ENCODE measurements around the gene ATG13. TPM values are rescaled to one million over a fixed set of nuclear protein-coding genes. Genes with fewer than 3 reads are reported as not detected.
A peak's percentile ranks its signal among the peaks of the same experiment; 100 is the strongest.
"Not testable (repeated sequence)": the region's sequence is repeated elsewhere in the genome, so short reads cannot be mapped to it uniquely, and the experiment has no call there.

The ATG13 gene
- total and polyA plus RNA-seq, 9 donors: 37.2 to 119 (median 54.5) TPM

DNA sequence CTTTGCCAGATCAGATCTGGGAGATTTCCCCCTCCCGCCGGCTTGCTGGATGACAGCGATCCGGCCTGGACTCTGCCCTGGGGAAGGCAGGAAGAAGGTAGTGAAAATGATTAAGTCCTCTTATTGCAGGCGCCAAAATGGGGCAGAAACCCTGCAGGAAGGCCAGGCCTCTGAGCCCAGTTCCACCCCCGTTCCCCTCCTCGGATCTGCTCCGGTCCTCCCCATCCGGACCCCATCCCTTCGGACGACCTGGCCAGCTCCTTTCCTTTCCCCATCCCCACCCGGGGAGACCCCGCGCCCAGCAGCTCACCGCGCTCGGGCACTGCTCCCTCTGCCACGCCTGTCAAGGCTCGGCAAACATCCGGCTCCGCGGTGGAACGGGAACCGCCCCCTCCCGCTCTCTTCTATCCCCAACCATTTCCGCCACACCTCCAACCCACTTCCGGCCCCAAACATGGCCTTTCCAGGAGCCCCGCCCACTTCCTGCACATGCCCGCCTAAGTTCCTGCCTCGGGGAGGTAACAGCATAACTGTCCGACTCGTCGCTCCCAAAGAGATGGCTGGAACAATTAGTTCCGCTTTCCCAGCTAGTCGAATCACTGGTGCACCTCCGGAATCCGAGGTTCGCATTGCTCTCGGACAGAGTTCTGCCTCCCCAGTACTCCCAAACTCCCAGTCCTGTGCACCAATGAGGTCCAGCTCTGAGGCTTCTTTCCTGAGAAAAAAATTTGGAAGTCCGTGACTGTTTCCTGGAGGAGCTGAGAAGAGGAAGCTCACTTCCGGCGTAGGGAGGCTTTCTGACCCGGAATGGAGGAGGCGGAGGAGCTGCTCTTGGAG, 83.1 kb downstream of the ATG13 start, which contains the start of the genes ARHGAP1 and ZNF408:
Gene ARHGAP1, minus strand, starts transcription at position 379 of the 837 bp plus-strand sequence. CDS start 4,512 bp downstream, outside the sequence.
Gene ZNF408, plus strand, starts transcription at position 791 of the 837 bp plus-strand sequence. Its CDS starts 17 bp downstream, at position 808.
- TF ChIP-seq, protein P1, sequence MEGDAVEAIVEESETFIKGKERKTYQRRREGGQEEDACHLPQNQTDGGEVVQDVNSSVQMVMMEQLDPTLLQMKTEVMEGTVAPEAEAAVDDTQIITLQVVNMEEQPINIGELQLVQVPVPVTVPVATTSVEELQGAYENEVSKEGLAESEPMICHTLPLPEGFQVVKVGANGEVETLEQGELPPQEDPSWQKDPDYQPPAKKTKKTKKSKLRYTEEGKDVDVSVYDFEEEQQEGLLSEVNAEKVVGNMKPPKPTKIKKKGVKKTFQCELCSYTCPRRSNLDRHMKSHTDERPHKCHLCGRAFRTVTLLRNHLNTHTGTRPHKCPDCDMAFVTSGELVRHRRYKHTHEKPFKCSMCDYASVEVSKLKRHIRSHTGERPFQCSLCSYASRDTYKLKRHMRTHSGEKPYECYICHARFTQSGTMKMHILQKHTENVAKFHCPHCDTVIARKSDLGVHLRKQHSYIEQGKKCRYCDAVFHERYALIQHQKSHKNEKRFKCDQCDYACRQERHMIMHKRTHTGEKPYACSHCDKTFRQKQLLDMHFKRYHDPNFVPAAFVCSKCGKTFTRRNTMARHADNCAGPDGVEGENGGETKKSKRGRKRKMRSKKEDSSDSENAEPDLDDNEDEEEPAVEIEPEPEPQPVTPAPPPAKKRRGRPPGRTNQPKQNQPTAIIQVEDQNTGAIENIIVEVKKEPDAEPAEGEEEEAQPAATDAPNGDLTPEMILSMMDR (IDR thresholded peaks at IDR 0.05): no peak
- peak; percentile 41 for TF ChIP-seq POLR2A (IDR thresholded peaks at IDR 0.05)
- Histone ChIP-seq H3K4me3 (peak within 1 kb of the TSS; percentile 92), H3K36me3 (no peaks in the 10 kb centered on the region), H3K27ac (peak within 1 kb of the TSS; percentile 61 to 80), H3K27me3 (no peaks in the 10 kb centered on the region), H3K9me3 (no peaks in the 10 kb centered on the region), H3K4me1 (ENCODE audit: insufficient read depth) (peaks cover 22% of the 10 kb centered on the region)
- intact Hi-C loops (cut with DNase I): no loop called here
- DNase-seq: peak; percentile 98 to 99 (median 99)
- WGBS, 3 donors: 0 to 1% (median 0%) methylated on average over 44 of the region's 44 CpGs

DNA sequence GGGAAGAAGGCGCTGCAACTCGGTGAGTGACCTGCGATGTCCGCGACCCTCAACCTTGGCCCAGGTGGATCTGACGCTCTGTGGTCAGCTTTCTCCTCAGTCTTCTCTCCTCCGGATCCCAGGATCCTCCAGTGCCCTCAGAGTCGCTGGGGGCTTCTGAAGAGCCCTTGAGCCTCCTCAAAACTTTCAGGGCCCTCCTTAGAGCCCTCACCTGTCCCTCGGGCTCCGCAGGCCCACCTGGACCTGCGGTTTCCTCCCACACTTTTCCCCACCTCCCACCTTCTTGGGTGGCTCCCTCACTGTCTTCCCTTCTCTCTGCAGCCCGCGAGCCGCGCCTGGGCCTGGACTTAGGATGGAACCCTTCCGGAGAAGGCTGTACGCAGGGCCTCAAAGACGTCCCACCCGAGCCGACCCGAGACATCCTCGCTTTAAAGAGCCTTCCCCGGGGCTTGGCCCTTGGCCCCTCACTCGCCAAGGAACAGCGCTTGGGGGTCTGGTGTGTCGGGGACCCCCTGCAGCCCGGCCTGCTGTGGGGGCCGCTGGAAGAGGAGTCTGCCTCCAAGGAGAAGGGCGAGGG, 83.8 kb downstream of the ATG13 start:
- 0 to 1% (median 1%) methylated on average over 28 to 29 of the region's 29 CpGs for WGBS, 3 donors
- Histone ChIP-seq H3K27ac (peak overlapping the region; percentile 61 to 80), H3K4me3 (peak overlapping the region; percentile 92), H3K4me1 (ENCODE audit: insufficient read depth) (peaks cover 18% of the 10 kb centered on the region), H3K27me3 (no peaks in the 10 kb centered on the region), H3K36me3 (no peaks in the 10 kb centered on the region), H3K9me3 (no peaks in the 10 kb centered on the region)
- peak in 1 of 5 donors; percentile 48 for DNase-seq
- no peak for TF ChIP-seq POLR2A (IDR thresholded peaks at IDR 0.05)
- TF ChIP-seq, protein P1 (IDR thresholded peaks at IDR 0.05): no peak
- TF ChIP-seq EP300 (IDR thresholded peaks at IDR 0.05): no peak
- intact Hi-C loops (cut with DNase I): no loop called here

DNA sequence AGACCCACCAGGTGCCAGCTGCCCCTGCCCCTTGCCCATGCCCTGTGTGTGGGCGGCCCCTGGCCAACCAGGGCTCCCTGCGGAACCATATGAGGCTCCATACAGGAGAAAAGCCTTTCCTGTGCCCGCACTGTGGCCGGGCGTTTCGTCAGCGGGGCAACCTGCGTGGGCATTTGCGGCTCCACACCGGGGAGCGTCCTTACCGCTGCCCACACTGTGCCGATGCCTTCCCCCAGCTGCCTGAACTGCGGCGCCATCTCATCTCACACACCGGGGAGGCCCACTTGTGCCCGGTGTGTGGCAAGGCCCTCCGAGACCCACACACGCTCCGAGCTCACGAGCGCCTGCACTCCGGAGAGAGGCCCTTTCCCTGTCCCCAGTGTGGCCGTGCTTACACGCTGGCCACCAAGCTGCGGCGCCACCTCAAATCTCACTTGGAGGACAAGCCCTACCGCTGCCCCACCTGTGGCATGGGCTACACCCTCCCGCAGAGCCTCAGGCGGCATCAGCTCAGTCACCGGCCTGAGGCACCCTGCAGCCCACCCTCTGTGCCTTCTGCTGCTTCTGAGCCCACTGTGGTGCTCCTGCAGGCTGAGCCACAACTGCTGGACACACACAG, 87.8 kb downstream of the ATG13 start:
- intact Hi-C loops (cut with DNase I): no loop called here

DNA sequence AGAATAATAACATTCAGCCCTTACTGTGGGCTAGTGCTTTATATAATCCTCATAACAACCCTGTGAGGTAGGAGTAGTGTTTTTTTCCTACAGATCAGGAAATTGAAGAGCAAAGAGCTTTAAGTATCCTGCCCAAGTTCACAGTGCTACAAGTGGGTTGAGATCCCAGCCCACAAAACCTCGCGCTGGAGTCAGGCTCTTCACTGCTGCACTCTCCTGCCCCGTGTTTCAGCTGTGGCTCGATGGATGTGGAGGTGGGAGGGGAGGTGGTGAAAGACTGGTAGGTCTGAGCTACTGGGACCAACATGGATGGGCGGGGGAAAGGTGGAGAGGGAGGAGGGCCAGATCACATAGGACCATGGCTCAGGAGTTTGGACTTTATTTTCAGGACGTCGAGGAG, 89.5 kb downstream of the ATG13 start:
- Histone ChIP-seq H3K9me3 (no peaks in the 10 kb centered on the region), H3K4me3 (no peak overlapping the region), H3K36me3 (no peaks in the 10 kb centered on the region), H3K27me3 (no peaks in the 10 kb centered on the region), H3K4me1 (ENCODE audit: insufficient read depth) (peaks cover 7% of the 10 kb centered on the region), H3K27ac (no peak overlapping the region)
- 81 to 85% (median 85%) methylated on average over 7 of the region's 7 CpGs for WGBS, 3 donors
- no peak for DNase-seq
- intact Hi-C loops (cut with DNase I): no loop called here
- no peak for TF ChIP-seq POLR2A (IDR thresholded peaks at IDR 0.05)
- TF ChIP-seq, protein P1 (IDR thresholded peaks at IDR 0.05): no peak

More for the DNA sequence above, 87.8 kb downstream of the ATG13 start:
- Histone ChIP-seq H3K27ac (no peak overlapping the region), H3K27me3 (no peaks in the 10 kb centered on the region), H3K4me1 (ENCODE audit: insufficient read depth) (no peaks in the 10 kb centered on the region), H3K4me3 (no peak overlapping the region), H3K36me3 (no peaks in the 10 kb centered on the region), H3K9me3 (no peaks in the 10 kb centered on the region)
- TF ChIP-seq POLR2A (IDR thresholded peaks at IDR 0.05): no peak
- no peak for TF ChIP-seq EP300 (IDR thresholded peaks at IDR 0.05)
- TF ChIP-seq, protein P1 (IDR thresholded peaks at IDR 0.05): no peak
- WGBS, 3 donors: 94 to 97% (median 96%) methylated on average over 30 to 31 of the region's 31 CpGs
- no peak for DNase-seq

DNA sequence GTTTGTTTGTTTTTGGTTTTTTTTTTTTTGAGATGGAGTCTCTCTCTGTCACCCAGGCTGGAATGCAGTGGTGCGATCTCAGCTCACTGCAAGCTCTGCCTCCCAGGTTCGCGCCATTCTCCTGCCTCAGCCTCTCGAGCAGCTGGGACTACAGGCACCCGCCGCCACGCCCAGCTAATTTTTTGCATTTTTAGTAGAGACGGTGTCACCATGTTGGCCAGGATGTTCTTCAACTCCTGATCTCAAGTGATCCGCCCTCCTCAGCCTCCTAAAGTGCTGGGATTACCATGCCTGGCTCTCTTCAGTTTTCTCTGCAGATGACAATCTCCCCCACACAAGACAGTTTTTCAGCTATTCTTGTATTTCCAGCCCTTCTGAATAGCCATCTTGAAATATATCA, 92.0 kb downstream of the ATG13 start:
- intact Hi-C loops (cut with DNase I); DNase-seq; H3K4me1 ChIP-seq (ENCODE audit: insufficient read depth); H3K36me3 ChIP-seq; H3K4me3 ChIP-seq; H3K27ac ChIP-seq; H3K27me3 ChIP-seq; H3K9me3 ChIP-seq: not testable (repeated sequence)
- WGBS, 3 donors: 90 to 95% (median 92%) methylated on average over 9 of the region's 9 CpGs

Data from ovary (tissue), 9 donors.